ENCODE data around the gene ZNF530. TPM values are rescaled to one million over a fixed set of nuclear protein-coding genes. Genes with fewer than 3 reads are reported as not detected.
A peak's percentile ranks its signal among the peaks of the same experiment; 100 is the strongest.

ZNF530 gene
- total RNA-seq, 1 experiment from 2014 or later: 11.3 TPM

DNA sequence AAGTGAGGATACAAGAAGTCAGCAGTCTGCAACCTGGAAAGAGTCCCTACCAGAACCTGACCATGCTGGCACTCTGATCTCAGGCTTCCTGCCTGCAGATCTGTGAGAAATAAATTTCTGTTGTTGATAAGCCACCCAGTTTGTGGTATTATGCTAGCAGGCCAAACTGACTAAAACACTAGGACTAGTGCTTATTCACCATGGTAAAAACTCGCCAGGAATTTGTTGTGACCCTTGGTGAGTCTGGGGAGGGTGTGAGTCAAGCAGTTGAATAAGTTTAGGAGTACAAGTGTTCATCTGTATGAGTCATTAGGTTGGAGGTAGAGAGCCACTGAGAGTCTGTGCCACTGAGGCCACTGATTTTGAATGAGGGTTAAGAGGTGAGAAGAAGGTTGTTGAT is 12.2 kb upstream of the ZNF530 start:
- intact Hi-C loops (cut with micrococcal nuclease; ENCODE audit: unreplicated experiment): no loop called here
- peaks cover 76% of the 10 kb centered on the region for H3K9me3 ChIP-seq (ENCODE audit: low read depth, low read length, poor library complexity, severe bottlenecking)
- ChIA-PET POLR2A (ENCODE audit: low non-redundant PET) (no interaction called here), CTCF (no interaction called here)
- H3K4me3 ChIP-seq (ENCODE audit: low read depth, low read length, poor library complexity, severe bottlenecking): no peak overlapping the region
- BruUV-seq (replicated peaks): no TSS peak
- no peak overlapping the region for H3K27ac ChIP-seq (ENCODE audit: low read depth, low read length, poor library complexity, severe bottlenecking)
- TF ChIP-seq EZH2 (IDR thresholded peaks at IDR 0.05; ENCODE audit: borderline replicate concordance, low read depth, low read length, poor library complexity, severe bottlenecking): no peak
- TF ChIP-seq, protein P1, sequence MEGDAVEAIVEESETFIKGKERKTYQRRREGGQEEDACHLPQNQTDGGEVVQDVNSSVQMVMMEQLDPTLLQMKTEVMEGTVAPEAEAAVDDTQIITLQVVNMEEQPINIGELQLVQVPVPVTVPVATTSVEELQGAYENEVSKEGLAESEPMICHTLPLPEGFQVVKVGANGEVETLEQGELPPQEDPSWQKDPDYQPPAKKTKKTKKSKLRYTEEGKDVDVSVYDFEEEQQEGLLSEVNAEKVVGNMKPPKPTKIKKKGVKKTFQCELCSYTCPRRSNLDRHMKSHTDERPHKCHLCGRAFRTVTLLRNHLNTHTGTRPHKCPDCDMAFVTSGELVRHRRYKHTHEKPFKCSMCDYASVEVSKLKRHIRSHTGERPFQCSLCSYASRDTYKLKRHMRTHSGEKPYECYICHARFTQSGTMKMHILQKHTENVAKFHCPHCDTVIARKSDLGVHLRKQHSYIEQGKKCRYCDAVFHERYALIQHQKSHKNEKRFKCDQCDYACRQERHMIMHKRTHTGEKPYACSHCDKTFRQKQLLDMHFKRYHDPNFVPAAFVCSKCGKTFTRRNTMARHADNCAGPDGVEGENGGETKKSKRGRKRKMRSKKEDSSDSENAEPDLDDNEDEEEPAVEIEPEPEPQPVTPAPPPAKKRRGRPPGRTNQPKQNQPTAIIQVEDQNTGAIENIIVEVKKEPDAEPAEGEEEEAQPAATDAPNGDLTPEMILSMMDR (conservative IDR thresholded peaks at IDR 0.05; ENCODE audit: low read depth, low read length): no peak
- DNase-seq (ENCODE audit: low spot score): no peak
- no peaks in the 10 kb centered on the region for H3K27me3 ChIP-seq (replicated peaks; ENCODE audit: insufficient read depth, low read depth, low read length, poor library complexity)
- H3K4me1 ChIP-seq (ENCODE audit: insufficient read depth, low read length, poor library complexity, severe bottlenecking): no peaks in the 10 kb centered on the region
- peaks cover 45% of the 10 kb centered on the region for H3K36me3 ChIP-seq (ENCODE audit: insufficient read depth, low read length, poor library complexity, severe bottlenecking)

DNA sequence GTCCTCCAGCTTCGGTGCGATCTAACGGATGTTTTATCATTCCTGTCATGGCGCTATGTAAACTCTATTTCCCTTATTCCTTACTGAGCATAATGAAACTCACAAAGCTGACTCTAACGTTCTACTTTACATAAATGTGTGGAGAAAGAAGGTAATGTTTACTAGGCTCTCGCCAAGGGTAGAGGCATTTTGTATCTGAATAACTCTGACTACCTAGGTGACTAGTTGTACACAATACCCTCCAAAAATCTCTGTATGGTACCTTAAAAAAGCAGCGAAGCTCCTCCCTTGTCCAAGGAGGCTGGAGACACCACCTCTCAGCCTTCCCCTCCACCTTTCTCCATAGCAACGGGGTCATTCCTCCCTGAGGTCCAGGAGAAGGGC is 316 bp upstream of the ZNF530 start:
- BruUV-seq (replicated peaks): no TSS peak
- H3K27ac ChIP-seq (ENCODE audit: low read depth, low read length, poor library complexity, severe bottlenecking): no peak overlapping the region
- CTCF ChIA-PET: no interaction called here

GRCh38 chr19:57606931-57607330 is 7.2 kb downstream of the ZNF530 start:
- peaks cover 26% of the 10 kb centered on the region for H3K36me3 ChIP-seq (ENCODE audit: insufficient read depth, low read length, poor library complexity, severe bottlenecking)
- CTCF ChIA-PET: no interaction called here
- POLR2A ChIA-PET (ENCODE audit: low non-redundant PET): no interaction called here
- TF ChIP-seq, protein P1 (conservative IDR thresholded peaks at IDR 0.05; ENCODE audit: low read depth, low read length): no peak
- no peak for TF ChIP-seq EZH2 (IDR thresholded peaks at IDR 0.05; ENCODE audit: borderline replicate concordance, low read depth, low read length, poor library complexity, severe bottlenecking)
- H3K4me3 ChIP-seq (ENCODE audit: low read depth, low read length, poor library complexity, severe bottlenecking): no peak overlapping the region
- H3K4me1 ChIP-seq (ENCODE audit: insufficient read depth, low read length, poor library complexity, severe bottlenecking): no peaks in the 10 kb centered on the region
- no peak overlapping the region for H3K27ac ChIP-seq (ENCODE audit: low read depth, low read length, poor library complexity, severe bottlenecking)
- H3K27me3 ChIP-seq (replicated peaks; ENCODE audit: insufficient read depth, low read depth, low read length, poor library complexity): no peaks in the 10 kb centered on the region
- no peak for DNase-seq (ENCODE audit: low spot score)
- no TSS peak for BruUV-seq (replicated peaks)
- intact Hi-C loops (cut with micrococcal nuclease; ENCODE audit: unreplicated experiment): no loop called here
- H3K9me3 ChIP-seq (ENCODE audit: low read depth, low read length, poor library complexity, severe bottlenecking): peaks cover 35% of the 10 kb centered on the region

More for the DNA sequence above, 316 bp upstream of the ZNF530 start:
- Histone ChIP-seq H3K27me3 (replicated peaks; ENCODE audit: insufficient read depth, low read depth, low read length, poor library complexity) (no peaks in the 10 kb centered on the region), H3K36me3 (ENCODE audit: insufficient read depth, low read length, poor library complexity, severe bottlenecking) (no peaks in the 10 kb centered on the region), H3K4me3 (ENCODE audit: low read depth, low read length, poor library complexity, severe bottlenecking) (peak overlapping the region; percentile 88), H3K4me1 (ENCODE audit: insufficient read depth, low read length, poor library complexity, severe bottlenecking) (no peaks in the 10 kb centered on the region), H3K9me3 (ENCODE audit: low read depth, low read length, poor library complexity, severe bottlenecking) (peaks cover 17% of the 10 kb centered on the region)
- POLR2A ChIA-PET (ENCODE audit: low non-redundant PET): no interaction called here
- no peak for DNase-seq (ENCODE audit: low spot score)
- TF ChIP-seq, protein P1 (conservative IDR thresholded peaks at IDR 0.05; ENCODE audit: low read depth, low read length): no peak
- no peak for TF ChIP-seq EZH2 (IDR thresholded peaks at IDR 0.05; ENCODE audit: borderline replicate concordance, low read depth, low read length, poor library complexity, severe bottlenecking)
- intact Hi-C loops (cut with micrococcal nuclease; ENCODE audit: unreplicated experiment): no loop called here
